K562 (cell line): ENCODE results near the gene FAM53A. TPM values are rescaled to one million over a fixed set of nuclear protein-coding genes. Genes with fewer than 3 reads are reported as not detected.
A peak's percentile ranks its signal among the peaks of the same experiment; 100 is the strongest.

ENCODE experiments used
- C11orf30 ChIP-seq: fragments of 450-650 bp; IDR thresholded peaks from 2 replicates; pipeline ENCODE4 v1.6.1; 2016; ENCODE audit warnings: low read depth, mild to moderate bottlenecking
- CCNT2 ChIP-seq: IDR thresholded peaks from 2 replicates; pipeline ENCODE4 v1.6.1; 2011; ENCODE audit warnings: borderline replicate concordance, low read depth, mild to moderate bottlenecking, moderate library complexity, mixed read lengths, low read length; ENCODE audit not compliant: insufficient read length; ENCODE audit errors: extremely low read depth
- FOSL1 ChIP-seq: fragments of 200-800 bp; sonication (Bioruptor generic); conservative IDR thresholded peaks from 2 replicates; pipeline ENCODE4 v1.6.1; 2016; ENCODE audit warnings: missing genetic modification characterization, missing compliant biosample characterization
- FOXK2 ChIP-seq, 2 experiments: fragments of 450-650 bp; IDR thresholded peaks in 1 of 2; conservative IDR thresholded peaks in 1 of 2; 2 replicates each; pipeline ENCODE4 v1.6.1; 2016; ENCODE audit warnings: low read depth in 2 of 2, mild to moderate bottlenecking in 1 of 2
- KLF13 ChIP-seq: fragments of 450-650 bp; IDR thresholded peaks from 2 replicates; pipeline ENCODE4 v1.6.1; 2016; ENCODE audit warnings: missing genetic modification characterization, low read depth, mild to moderate bottlenecking, missing compliant biosample characterization, moderate library complexity, borderline replicate concordance
- MAFF ChIP-seq: IDR thresholded peaks from 2 replicates; pipeline ENCODE4 v1.6.1; 2012; ENCODE audit warnings: low read length, improper control_type of control experiment
- MAFG ChIP-seq: fragments of 450-650 bp; conservative IDR thresholded peaks from 2 replicates; pipeline ENCODE4 v1.6.1; 2016; ENCODE audit warnings: missing genetic modification characterization, missing compliant biosample characterization
- MCM7 ChIP-seq, 2 experiments: fragments of 450-650 bp; IDR thresholded peaks; 2 replicates each; pipeline ENCODE4 v1.6.1; 2016 to 2018
- PCBP1 ChIP-seq: fragments of 200-400 bp; formaldehyde crosslinking; IDR thresholded peaks from 2 replicates; pipeline ENCODE4 v1.6.1; 2018; ENCODE audit warnings: mild to moderate bottlenecking, low read depth, low read length; ENCODE audit not compliant: poor library complexity, severe bottlenecking
- PHB2 ChIP-seq: fragments of 450-650 bp; IDR thresholded peaks from 2 replicates; pipeline ENCODE4 v1.6.1; 2017; ENCODE audit warnings: low read depth
- PHTF2 ChIP-seq: fragments of 250-450 bp; sonication (Bioruptor Pico); IDR thresholded peaks from 2 replicates; pipeline ENCODE4 v1.5.0; 2021; ENCODE audit warnings: mild to moderate bottlenecking
- TRIM24 ChIP-seq, 2 experiments: fragments of 450-650 bp; IDR thresholded peaks; 2 replicates each; pipeline ENCODE4 v1.6.1; 2016
- TSHZ1 ChIP-seq: fragments of 250-450 bp; sonication (Bioruptor Pico); IDR thresholded peaks from 2 replicates; pipeline ENCODE4 v1.4.0; 2020; ENCODE audit warnings: mild to moderate bottlenecking, moderate library complexity
- WHSC1 ChIP-seq: IDR thresholded peaks from one replicate; pipeline ENCODE4 v1.6.1; 2012; ENCODE audit warnings: low read length, control low read depth, inconsistent platforms
- ZBTB17 ChIP-seq: fragments of 450-650 bp; formaldehyde crosslinking; IDR thresholded peaks from 2 replicates; pipeline ENCODE4 v1.4.0; 2020; ENCODE audit warnings: mild to moderate bottlenecking
- ZNF239 ChIP-seq: fragments of 250-450 bp; sonication (Bioruptor Pico); IDR thresholded peaks from 2 replicates; pipeline ENCODE4 v1.4.0; 2020; ENCODE audit warnings: mild to moderate bottlenecking
- ZNF263 ChIP-seq: sonication (generic); formaldehyde crosslinking; IDR thresholded peaks from 2 replicates; pipeline ENCODE4 v1.8.0; 2022; ENCODE audit warnings: mild to moderate bottlenecking, missing genetic modification reagents, borderline replicate concordance
- ZNF311 ChIP-seq: fragments of 250-450 bp; sonication (Bioruptor Pico); IDR thresholded peaks from 2 replicates; pipeline ENCODE4 v1.4.0; 2020; ENCODE audit warnings: mild to moderate bottlenecking, moderate library complexity
- ZNF324 ChIP-seq: fragments of 250-450 bp; sonication (Bioruptor Pico); IDR thresholded peaks from 2 replicates; pipeline ENCODE4 v1.4.0; 2020; ENCODE audit warnings: mild to moderate bottlenecking
- ZNF384 ChIP-seq: IDR thresholded peaks from 2 replicates; pipeline ENCODE4 v1.6.1; 2012; ENCODE audit warnings: low read depth, low read length, improper control_type of control experiment
- ZNF75A ChIP-seq: fragments of 450-650 bp; formaldehyde crosslinking; IDR thresholded peaks from 2 replicates; pipeline ENCODE4 v1.4.0; 2020; ENCODE audit warnings: mild to moderate bottlenecking
- polyA plus RNA-seq, 8 experiments: library from polyadenylated mRNA; depleted of rRNA in 4 of 8; stranded (reverse) in 5 of 8; unstranded in 3 of 8; fragments of >200 nt; fragmentation: Nextera tagmentation in 2 of 8; fragmentation: Illumina TruSeq in 1 of 8; extraction: Ambion mirVana in 2 of 8; extraction: Trizol in 1 of 8; gene quantifications; 2 replicates each; pipeline versions ENCODE4 v1.2.1 to v1.2.3, GENCODE V29; 2011 to 2014; ENCODE audit warnings: inconsistent platforms in 1 of 8, missing spikeins in 1 of 8
- total RNA-seq, 7 experiments: library from RNA; depleted of rRNA in 6 of 7; stranded (reverse); fragments of >200 nt in 6 of 7; fragmentation: Illumina TruSeq in 2 of 7; extraction: Trizol in 2 of 7; gene quantifications; 2 replicates each; pipeline versions ENCODE4 v1.2.1 to v1.2.3, GENCODE V29; 2011 to 2021; ENCODE audit warnings: low replicate concordance in 1 of 7
- TF ChIP-seq, protein P1 (sequence below): fragments of 250-450 bp; sonication (Bioruptor Pico); IDR thresholded peaks from 2 replicates; pipeline ENCODE4 v1.4.0; 2020; ENCODE audit warnings: mild to moderate bottlenecking
- TF ChIP-seq, protein P2 (sequence below), 2 experiments: fragments of 200-800 bp in 1 of 2; sonication (Bioruptor generic) in 1 of 2; sonication (generic) in 1 of 2; formaldehyde crosslinking in 1 of 2; IDR thresholded peaks in 1 of 2; conservative IDR thresholded peaks in 1 of 2; 2 replicates each; pipeline versions ENCODE4 v1.5.0 to v1.6.1; 2016 to 2020; ENCODE audit warnings: missing compliant biosample characterization in 1 of 2, missing genetic modification characterization in 1 of 2, missing genetic modification reagents in 1 of 2

Gene FAM53A
- total and polyA plus RNA-seq, 9 of the 15 experiments (the other 6 are each of a cell fraction or from before 2014, with no cell fraction given), result 0.53 to 2.7 (median 1.4) TPM; not detected in 2

DNA sequence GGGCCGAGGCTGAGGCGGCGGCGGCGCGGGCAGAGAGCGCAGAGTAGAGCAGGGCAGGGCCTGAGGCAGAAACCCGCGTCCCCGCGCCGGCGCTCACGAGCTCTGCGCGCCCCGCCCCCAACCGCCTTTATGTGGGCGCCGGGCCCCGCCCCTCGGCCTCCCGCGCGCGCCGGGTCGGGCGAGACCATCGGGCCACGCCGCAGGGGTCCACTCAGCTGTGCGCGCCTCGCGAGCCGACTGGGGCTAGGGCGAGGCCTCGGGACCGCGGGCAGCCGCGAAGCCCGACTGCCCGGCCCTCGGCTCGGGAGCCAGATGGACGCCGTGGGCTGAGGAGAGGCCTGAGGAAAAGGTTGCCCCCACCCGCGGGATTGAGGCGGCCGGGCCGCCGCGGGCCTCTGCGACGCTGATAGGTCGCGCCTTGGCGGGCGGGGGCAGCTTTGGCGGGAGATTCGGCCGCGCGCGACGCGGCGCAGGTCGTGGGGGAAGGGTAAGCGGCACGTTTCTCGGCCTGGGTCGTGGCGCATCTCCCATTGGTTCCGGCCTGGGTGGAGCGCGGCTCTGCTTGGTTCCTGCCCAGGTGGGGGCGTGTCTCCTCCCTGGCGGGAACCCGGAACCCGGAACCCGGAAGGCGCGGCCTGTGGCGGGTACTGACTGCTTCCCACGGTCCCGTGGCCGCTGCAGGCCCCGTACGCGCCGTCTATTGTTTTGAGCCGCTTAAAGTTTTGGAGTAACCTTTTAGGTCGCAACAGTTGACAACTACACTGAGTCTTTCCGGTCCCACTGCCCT, 28.3 kb upstream of the FAM53A start, which contains the start of gene SLBP (continued):
- peak; percentile 80 to 97 for TF ChIP-seq FOXK2 (conservative IDR thresholded peaks at IDR 0.05 in 1 of 2, IDR thresholded peaks at IDR 0.05 in 1 of 2; ENCODE audit: low read depth in 2 of 2)
- peak; percentile 57 to 89 for TF ChIP-seq TRIM24 (IDR thresholded peaks at IDR 0.05)
- no peak for TF ChIP-seq ZNF75A (CRISPR knock-in tag)
- TF ChIP-seq MCM7 (IDR thresholded peaks at IDR 0.05), result no peak
- no peak for TF ChIP-seq ZBTB17
- TF ChIP-seq, protein P1, sequence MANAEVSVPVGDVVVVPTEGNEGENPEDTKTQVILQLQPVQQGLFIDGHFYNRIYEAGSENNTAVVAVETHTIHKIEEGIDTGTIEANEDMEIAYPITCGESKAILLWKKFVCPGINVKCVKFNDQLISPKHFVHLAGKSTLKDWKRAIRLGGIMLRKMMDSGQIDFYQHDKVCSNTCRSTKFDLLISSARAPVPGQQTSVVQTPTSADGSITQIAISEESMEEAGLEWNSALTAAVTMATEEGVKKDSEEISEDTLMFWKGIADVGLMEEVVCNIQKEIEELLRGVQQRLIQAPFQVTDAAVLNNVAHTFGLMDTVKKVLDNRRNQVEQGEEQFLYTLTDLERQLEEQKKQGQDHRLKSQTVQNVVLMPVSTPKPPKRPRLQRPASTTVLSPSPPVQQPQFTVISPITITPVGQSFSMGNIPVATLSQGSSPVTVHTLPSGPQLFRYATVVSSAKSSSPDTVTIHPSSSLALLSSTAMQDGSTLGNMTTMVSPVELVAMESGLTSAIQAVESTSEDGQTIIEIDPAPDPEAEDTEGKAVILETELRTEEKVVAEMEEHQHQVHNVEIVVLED (CRISPR knock-in tag), result peak; percentile 77
- TF ChIP-seq MAFG (tag), result no peak
- TF ChIP-seq KLF13 (tag), result peak; percentile 54; the same call in 1 of the 2 replicates
- TF ChIP-seq TSHZ1 (CRISPR knock-in tag), result no peak
- TF ChIP-seq ZNF263, result peak; percentile 58
- TF ChIP-seq, protein P2, sequence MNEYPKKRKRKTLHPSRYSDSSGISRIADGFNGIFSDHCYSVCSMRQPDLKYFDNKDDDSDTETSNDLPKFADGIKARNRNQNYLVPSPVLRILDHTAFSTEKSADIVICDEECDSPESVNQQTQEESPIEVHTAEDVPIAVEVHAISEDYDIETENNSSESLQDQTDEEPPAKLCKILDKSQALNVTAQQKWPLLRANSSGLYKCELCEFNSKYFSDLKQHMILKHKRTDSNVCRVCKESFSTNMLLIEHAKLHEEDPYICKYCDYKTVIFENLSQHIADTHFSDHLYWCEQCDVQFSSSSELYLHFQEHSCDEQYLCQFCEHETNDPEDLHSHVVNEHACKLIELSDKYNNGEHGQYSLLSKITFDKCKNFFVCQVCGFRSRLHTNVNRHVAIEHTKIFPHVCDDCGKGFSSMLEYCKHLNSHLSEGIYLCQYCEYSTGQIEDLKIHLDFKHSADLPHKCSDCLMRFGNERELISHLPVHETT (CRISPR knock-in tag; conservative IDR thresholded peaks at IDR 0.05 in 1 of 2, IDR thresholded peaks at IDR 0.05 in 1 of 2), result peak in 1 of 2 experiments; percentile 85; a peak in 2 of 4 replicates
- TF ChIP-seq ZNF239 (CRISPR knock-in tag), result no peak
- no peak for TF ChIP-seq ZNF324
- no peak for TF ChIP-seq ZNF311 (CRISPR knock-in tag)
- peak; percentile 86 for TF ChIP-seq PCBP1
- no peak for TF ChIP-seq PHTF2 (CRISPR knock-in tag)
- peak; percentile 51 for TF ChIP-seq FOSL1 (tag)
- no peak; the same call in 1 of the 2 replicates for TF ChIP-seq C11orf30
- no peak for TF ChIP-seq WHSC1
- no peak for TF ChIP-seq PHB2
- no peak for TF ChIP-seq ZNF384
- no peak; the same call in 1 of the 2 replicates for TF ChIP-seq MAFF
- peak; percentile 97 for TF ChIP-seq CCNT2
